HepG2 (cell line): ENCODE measurements around the gene TBX6. TPM values are rescaled to one million over a fixed set of nuclear protein-coding genes. Genes with fewer than 3 reads are reported as not detected.

Experiments
- DNMT1 ChIP-seq: sonication (generic); formaldehyde crosslinking; IDR thresholded peaks from 2 replicates; pipeline ENCODE4 v1.5.1; 2020; ENCODE audit warnings: mild to moderate bottlenecking, missing genetic modification reagents
- GFI1 ChIP-seq: sonication (generic); formaldehyde crosslinking; IDR thresholded peaks from 2 replicates; pipeline ENCODE4 v1.5.0; 2020; ENCODE audit warnings: missing genetic modification reagents, mild to moderate bottlenecking, borderline replicate concordance
- IRX3 ChIP-seq: sonication (generic); formaldehyde crosslinking; IDR thresholded peaks from 2 replicates; pipeline ENCODE4 v1.8.1; 2023; ENCODE audit warnings: mild to moderate bottlenecking, low read depth, missing genetic modification reagents, borderline replicate concordance
- KIAA2018 ChIP-seq: sonication (generic); formaldehyde crosslinking; IDR thresholded peaks from 2 replicates; pipeline ENCODE4 v1.5.0; 2020; ENCODE audit warnings: mild to moderate bottlenecking, missing genetic modification reagents, borderline replicate concordance
- MEIS1 ChIP-seq: sonication (generic); formaldehyde crosslinking; IDR thresholded peaks from 2 replicates; pipeline ENCODE4 v1.9.0; 2021; ENCODE audit warnings: mild to moderate bottlenecking, missing genetic modification reagents, moderate library complexity, borderline replicate concordance
- POLR2AphosphoS5 ChIP-seq: IDR thresholded peaks from 2 replicates; pipeline ENCODE4 v1.6.1; 2012; ENCODE audit warnings: low read depth, low read length
- PRDM10 ChIP-seq: sonication (generic); formaldehyde crosslinking; IDR thresholded peaks from 2 replicates; pipeline ENCODE4 v1.4.0; 2020; ENCODE audit warnings: low read depth, missing genetic modification reagents
- PRDM4 ChIP-seq: sonication (generic); formaldehyde crosslinking; IDR thresholded peaks from 2 replicates; pipeline ENCODE4 v1.9.0; 2021; ENCODE audit warnings: missing genetic modification reagents, borderline replicate concordance
- TAF1 ChIP-seq: sonication (generic); formaldehyde crosslinking; IDR thresholded peaks from 2 replicates; pipeline ENCODE4 v1.4.0; 2020; ENCODE audit warnings: missing genetic modification reagents
- TEAD2 ChIP-seq: sonication (generic); formaldehyde crosslinking; IDR thresholded peaks from 2 replicates; pipeline ENCODE4 v1.9.0; 2021; ENCODE audit warnings: missing genetic modification reagents
- ZNF549 ChIP-seq: sonication (generic); formaldehyde crosslinking; IDR thresholded peaks from 2 replicates; pipeline ENCODE4 v1.5.0; 2020; ENCODE audit warnings: missing genetic modification reagents
- polyA plus RNA-seq, 8 experiments: library from polyadenylated mRNA; depleted of rRNA in 3 of 8; stranded (reverse) in 7 of 8; unstranded in 1 of 8; fragments of >200 nt; fragmentation: Illumina TruSeq in 4 of 8; extraction: Trizol in 4 of 8; gene quantifications; 2 replicates each; pipeline versions ENCODE4 v1.2.1 to v1.2.3, GENCODE V29; 2011 to 2016; ENCODE audit warnings: low read depth in 4 of 8, missing spikeins in 1 of 8, mixed read lengths in 1 of 8; ENCODE audit not compliant: insufficient read depth in 1 of 8
- total RNA-seq, 5 experiments: library from RNA; depleted of rRNA; stranded (reverse); fragments of >200 nt; fragmentation: Illumina TruSeq; extraction: Trizol; gene quantifications; 2 replicates each; pipeline ENCODE4 v1.2.3, GENCODE V29; 2016; ENCODE audit warnings: low read depth in 1 of 5
- TF ChIP-seq, protein P1 (sequence below): IDR thresholded peaks from 2 replicates; pipeline ENCODE4 v1.6.1; 2016; ENCODE audit warnings: missing compliant biosample characterization, missing genetic modification reagents, borderline replicate concordance

TBX6 gene
- total and polyA plus RNA-seq, 2 of the 13 experiments (the other 11 are each of a cell fraction or from before 2014, with no cell fraction given), result 0.24 to 0.42 TPM

- no peak for TF ChIP-seq PRDM4 (CRISPR knock-in tag)
- TF ChIP-seq POLR2AphosphoS5, result peak; percentile 28; the same call in 1 of the 2 replicates
- peak; percentile 82; the same call in 1 of the 2 replicates for TF ChIP-seq MEIS1 (CRISPR knock-in tag)
- TF ChIP-seq GFI1 (CRISPR knock-in tag), result no peak
- TF ChIP-seq PRDM10 (CRISPR knock-in tag), result peak; percentile 68; the same call in 1 of the 2 replicates
- TF ChIP-seq, protein P1, sequence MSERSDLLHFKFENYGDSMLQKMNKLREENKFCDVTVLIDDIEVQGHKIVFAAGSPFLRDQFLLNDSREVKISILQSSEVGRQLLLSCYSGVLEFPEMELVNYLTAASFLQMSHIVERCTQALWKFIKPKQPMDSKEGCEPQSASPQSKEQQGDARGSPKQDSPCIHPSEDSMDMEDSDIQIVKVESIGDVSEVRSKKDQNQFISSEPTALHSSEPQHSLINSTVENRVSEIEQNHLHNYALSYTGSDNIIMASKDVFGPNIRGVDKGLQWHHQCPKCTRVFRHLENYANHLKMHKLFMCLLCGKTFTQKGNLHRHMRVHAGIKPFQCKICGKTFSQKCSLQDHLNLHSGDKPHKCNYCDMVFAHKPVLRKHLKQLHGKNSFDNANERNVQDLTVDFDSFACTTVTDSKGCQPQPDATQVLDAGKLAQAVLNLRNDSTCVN (CRISPR knock-in tag), result 0 out of 2 replicates have a peak, but pooled peaks have one; percentile 78
- TF ChIP-seq TAF1 (CRISPR knock-in tag), result no peak
- no peak for TF ChIP-seq IRX3 (CRISPR knock-in tag)
- no peak for TF ChIP-seq TEAD2 (CRISPR knock-in tag)
- no peak for TF ChIP-seq KIAA2018 (CRISPR knock-in tag)
- TF ChIP-seq DNMT1 (CRISPR knock-in tag), result peak; percentile 65
- no peak for TF ChIP-seq ZNF549 (CRISPR knock-in tag)
Measured at GRCh38 chr16:30092373-30093010, 768 bp upstream of the TBX6 start (continued).
